NCI-H524 (cell line): ENCODE measurements around the gene GCHFR.

ENCODE experiments used
- DNase-seq, 2 experiments: peaks; one replicate each; lab custom pipeline; 2025; lab: John Stamatoyannopoulos, UW

GCHFR gene

GRCh38 chr15:40775740-40776536 lies 12.1 kb downstream of the GCHFR start:
- no peak for DNase-seq

DNA sequence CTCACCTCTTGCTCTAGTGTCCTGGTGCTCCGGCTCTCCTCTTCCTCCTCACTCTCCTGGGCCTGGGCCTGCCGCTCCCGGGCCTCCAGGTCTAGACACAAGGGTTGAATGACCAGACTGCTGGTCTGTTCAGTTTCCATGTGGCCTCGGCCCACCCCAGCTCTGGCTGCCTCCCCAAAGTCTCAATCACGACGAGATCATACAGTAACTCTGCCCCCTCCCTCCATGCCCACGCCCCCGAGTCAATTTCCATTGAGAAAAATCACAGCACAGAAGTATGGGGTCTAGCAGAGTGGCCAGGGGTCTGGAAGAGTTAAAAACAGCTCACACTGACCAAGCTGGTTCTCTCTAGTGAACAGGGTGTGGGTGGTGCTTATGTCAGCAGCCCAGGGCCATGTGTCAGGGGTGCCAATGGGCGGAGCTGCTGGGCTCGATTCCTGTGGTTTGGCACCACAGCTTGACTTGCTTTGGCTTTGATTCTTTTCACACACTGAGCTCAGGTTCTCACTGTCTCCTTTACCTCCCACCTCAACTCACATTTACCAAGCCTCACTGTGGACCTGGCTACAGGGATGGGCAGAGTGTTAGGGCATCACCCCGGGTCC lies 12.8 kb downstream of the GCHFR start:
- DNase-seq, result no peak

GRCh38 chr15:40782609-40783227 lies 18.9 kb downstream of the GCHFR start:
- peak; percentile 64 to 82 for DNase-seq

DNA sequence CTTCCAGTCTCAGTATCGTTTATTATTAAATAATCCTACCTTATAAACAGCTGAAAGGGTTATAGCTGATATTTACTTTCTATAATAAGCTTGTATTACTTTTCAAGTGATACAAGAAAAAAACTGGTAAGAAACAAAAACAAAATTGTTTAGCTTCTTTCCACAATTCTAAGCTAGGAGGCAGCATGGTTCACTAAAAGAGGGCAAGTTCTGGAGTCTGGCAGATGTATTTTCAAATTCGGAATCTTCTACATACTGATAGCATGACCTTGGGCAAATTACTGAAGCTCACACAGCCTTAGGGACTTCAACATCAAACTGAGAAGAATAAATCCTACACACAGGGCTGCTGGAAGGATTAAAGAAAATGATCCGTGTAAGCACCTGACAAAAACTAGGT lies 21.3 kb downstream of the GCHFR start:
- no peak for DNase-seq

DNA sequence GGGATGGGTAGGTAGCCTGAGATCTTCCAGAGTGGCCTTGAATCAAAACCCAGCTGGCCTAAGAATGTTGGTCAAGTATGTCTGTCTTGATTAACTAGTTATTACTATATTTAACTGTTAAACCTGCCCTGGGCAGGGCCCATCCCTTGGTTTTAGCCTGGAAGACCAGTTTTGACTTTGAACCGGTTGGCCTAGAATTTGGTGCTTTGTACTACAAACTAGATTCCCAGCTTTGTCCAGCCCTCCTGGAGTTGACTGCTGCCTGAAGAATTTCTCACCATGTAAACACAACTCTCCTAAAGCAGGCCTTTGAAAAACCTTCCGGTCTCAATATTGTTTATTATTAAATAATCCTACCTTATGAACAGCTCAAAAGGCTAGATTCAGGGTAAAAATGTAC lies 21.9 kb downstream of the GCHFR start:
- DNase-seq, result no peak

- no peak for DNase-seq
Measured at GRCh38 chr15:40787344-40787841, 23.5 kb downstream of the GCHFR start.

DNA sequence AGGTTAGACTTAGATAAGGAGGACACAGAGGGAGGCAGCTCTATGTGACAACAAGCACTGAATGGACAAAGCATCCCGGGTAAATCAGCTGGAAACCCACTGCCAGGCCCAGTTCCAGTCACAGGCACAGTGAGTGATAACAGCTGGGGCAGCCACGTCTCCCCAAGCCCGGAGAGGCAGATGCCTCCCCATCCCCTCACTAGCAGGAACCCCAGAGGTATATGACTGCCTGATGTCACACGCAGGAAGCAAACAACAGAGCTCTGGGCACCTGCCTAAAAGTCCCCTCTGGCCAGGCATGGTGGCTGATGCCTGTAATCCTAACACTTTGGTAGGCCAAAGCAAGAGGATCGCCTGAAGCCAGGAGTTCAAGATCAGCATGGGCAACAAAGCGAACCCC lies 24.1 kb downstream of the GCHFR start:
- DNase-seq, result no peak

GRCh38 chr15:40789119-40789518 lies 25.3 kb downstream of the GCHFR start:
- no peak for DNase-seq

GRCh38 chr15:40789999-40790398 lies 26.1 kb downstream of the GCHFR start:
- DNase-seq, result no peak

DNA sequence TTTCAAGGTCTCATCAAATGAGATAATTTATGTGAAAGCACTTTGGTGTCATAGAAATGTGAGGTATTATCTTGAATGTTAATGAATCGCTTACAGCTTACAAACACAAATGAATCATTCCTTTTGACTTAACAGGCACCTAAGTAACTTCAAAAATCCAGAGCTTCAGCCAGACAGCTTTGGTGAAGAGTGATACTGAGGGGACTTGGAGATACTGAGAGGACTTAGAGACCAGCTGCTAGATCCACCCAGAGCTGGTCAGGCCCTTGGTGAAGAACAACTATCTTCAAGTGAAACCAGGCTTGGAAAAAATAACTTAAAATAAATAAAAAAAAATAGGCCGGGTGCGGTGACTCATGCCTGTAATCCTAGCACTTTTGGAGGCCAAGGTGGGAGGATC lies 26.9 kb downstream of the GCHFR start:
- DNase-seq, result no peak

DNA sequence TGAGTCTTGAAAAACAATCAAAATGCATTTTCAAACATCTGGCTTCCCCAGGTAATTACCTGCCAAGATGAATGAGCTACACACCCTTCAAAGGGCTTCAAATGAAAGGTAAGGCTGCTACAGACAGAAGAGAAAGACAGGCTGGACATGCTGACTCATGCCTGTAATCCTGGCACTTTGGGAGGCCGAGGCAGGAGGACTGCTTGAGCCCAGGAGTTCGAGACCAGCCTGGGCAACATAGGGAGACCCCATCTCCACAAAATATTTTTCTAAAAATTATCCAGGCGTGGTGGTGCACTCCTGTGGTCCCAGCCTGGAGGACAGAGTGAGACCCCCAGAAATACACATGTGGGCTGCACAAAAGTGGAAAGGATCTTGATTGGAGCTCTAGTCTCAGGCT lies 28.5 kb downstream of the GCHFR start:
- no peak for DNase-seq

GRCh38 chr15:40793216-40793989 lies 29.5 kb downstream of the GCHFR start:
- DNase-seq, result no peak

DNA sequence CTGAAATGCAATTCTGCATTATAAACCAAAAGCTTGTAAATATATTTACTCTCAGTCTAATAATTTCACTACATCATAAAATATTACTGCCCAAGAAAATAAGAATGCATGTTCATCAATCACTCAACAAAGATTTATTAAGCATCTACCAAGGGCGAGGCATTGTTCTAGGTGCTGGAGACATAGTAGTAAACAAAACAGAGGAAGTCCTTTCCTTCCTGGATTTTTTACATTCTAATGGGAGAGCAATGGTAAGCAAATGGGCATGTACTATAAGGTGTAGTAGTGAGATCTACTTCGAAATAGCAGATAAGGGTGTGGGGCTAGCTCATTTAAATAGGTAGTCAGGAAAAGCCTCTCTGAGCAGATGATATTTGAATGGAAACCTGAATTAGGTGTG lies 32.2 kb downstream of the GCHFR start:
- no peak for DNase-seq

GRCh38 chr15:40796512-40796911 lies 32.6 kb downstream of the GCHFR start:
- no peak for DNase-seq

DNA sequence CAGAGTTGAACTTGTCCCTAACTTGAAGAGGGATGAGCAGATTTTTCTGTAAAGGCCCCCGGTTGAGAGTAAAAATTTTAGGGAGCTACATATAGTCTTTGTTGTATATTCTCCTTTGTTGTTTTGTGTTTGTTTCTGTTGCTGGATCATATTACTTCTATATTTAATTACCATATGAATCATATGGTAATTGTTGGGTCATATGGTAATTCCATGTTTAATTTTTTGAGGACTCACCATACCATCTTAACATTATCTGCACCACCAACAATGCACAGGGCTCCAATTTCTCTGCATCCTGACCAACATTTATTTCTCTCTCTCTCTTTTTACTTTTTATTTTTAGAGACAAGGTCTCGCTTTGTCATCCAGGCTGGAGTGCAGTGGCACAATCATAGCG lies 35.7 kb downstream of the GCHFR start:
- DNase-seq, result no peak

DNA sequence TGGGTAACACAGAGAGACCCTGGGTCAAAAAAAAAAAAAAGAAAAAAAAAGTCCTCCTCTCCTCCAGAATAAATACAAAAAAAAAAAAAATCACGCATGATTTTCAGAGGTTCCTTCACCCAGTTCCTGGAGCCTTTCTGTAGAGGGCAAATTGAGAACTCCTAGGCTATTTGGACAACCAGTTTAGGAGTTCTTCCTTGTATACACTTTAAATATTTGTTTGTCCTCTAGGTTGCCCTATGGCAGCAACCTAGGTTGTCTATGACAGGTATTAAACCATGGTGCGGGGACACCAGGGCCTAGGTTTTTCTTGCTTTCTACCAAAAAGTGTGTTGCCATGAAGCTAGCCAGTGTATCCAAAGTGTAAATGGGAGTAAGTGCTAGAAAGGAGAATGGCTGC lies 39.2 kb downstream of the GCHFR start:
- no peak for DNase-seq

GRCh38 chr15:40803688-40804087 lies 39.8 kb downstream of the GCHFR start:
- DNase-seq, result no peak

GRCh38 chr15:40806672-40807027 lies 42.8 kb downstream of the GCHFR start:
- DNase-seq, result no peak

- peak; percentile 98 to 99 for DNase-seq
Measured at GRCh38 chr15:40807028-40807887, 43.4 kb downstream of the GCHFR start, which contains the start of the genes DNAJC17 and ZFYVE19. TSS of gene DNAJC17 (minus strand) at chr15:40807473. CDS start at chr15:40807446, 27 bp downstream. TSS of gene ZFYVE19 (plus strand) at chr15:40807089. CDS start at chr15:40807590, 501 bp downstream.

GRCh38 chr15:40807888-40808461 lies 44.1 kb downstream of the GCHFR start:
- DNase-seq, result no peak
